Natural killer cell (primary cell): ENCODE measurements around the gene ANKS3. TPM values are rescaled to one million over a fixed set of nuclear protein-coding genes. Genes with fewer than 3 reads are reported as not detected.

Experiments used
- ATAC-seq, 3 donors: fragments of 150-1000 bp in 2 of 3; fragments of 200-7000 bp in 1 of 3; cut with Tn5 transposase; 1 replicate in 1 of 3; 2 replicates in 2 of 3; pipeline ENCODE4 v1.10.0; 2021; ENCODE audit warnings: mild to moderate bottlenecking in 2 of 3, moderate library complexity in 2 of 3
- DNase-seq, 2 donors: peaks; one replicate each; pipeline versions ENCODE4 v3.0.0 to v3.0.0-alpha.2; 2013 to 2021; ENCODE audit warnings: mixed read lengths in 1 of 2
- H3K27ac ChIP-seq: one replicate; pipeline ENCODE4 v1.5.1; 2013; ENCODE audit warnings: mild to moderate bottlenecking, low read length
- H3K27me3 ChIP-seq: one replicate; pipeline ENCODE4 v1.6.1; 2013; ENCODE audit warnings: low read length; ENCODE audit not compliant: control insufficient read depth, insufficient read depth
- H3K36me3 ChIP-seq: one replicate; pipeline ENCODE4 v1.6.1; 2013; ENCODE audit warnings: low read length; ENCODE audit not compliant: control insufficient read depth, insufficient read depth
- H3K4me1 ChIP-seq: one replicate; pipeline ENCODE4 v1.6.1; 2013; ENCODE audit warnings: low read length; ENCODE audit not compliant: control insufficient read depth, insufficient read depth
- H3K4me3 ChIP-seq: one replicate; pipeline ENCODE4 v1.5.1; 2013; ENCODE audit warnings: low read length
- H3K9me3 ChIP-seq: one replicate; pipeline ENCODE4 v1.6.1; 2013; ENCODE audit warnings: low read length; ENCODE audit not compliant: control insufficient read depth, insufficient read depth
- H3K27ac Mint-ChIP-seq, 2 donors: one replicate each; pipeline ENCODE4 v1.8.0; 2022; ENCODE audit warnings: mild to moderate bottlenecking in 2 of 2, mixed read lengths in 2 of 2, moderate library complexity in 1 of 2
- H3K27me3 Mint-ChIP-seq, 2 donors: one replicate each; pipeline ENCODE4 v1.8.0; 2022; ENCODE audit warnings: low read depth in 2 of 2, mixed read lengths in 2 of 2
- H3K36me3 Mint-ChIP-seq: one replicate; pipeline ENCODE4 v1.8.0; 2022; ENCODE audit warnings: mixed read lengths
- H3K4me1 Mint-ChIP-seq, 2 donors: one replicate each; pipeline ENCODE4 v1.8.0; 2022; ENCODE audit warnings: mixed read lengths in 2 of 2
- H3K4me3 Mint-ChIP-seq: one replicate; pipeline ENCODE4 v1.8.0; 2022; ENCODE audit warnings: mild to moderate bottlenecking, moderate library complexity, mixed read lengths
- H3K9me3 Mint-ChIP-seq, 2 donors: one replicate each; pipeline ENCODE4 v1.8.0; 2022; ENCODE audit warnings: mixed read lengths in 2 of 2
- CTCF ChIP-seq: fragments of 200-600 bp; IDR thresholded peaks from one replicate; pipeline ENCODE4 v1.8.0; 2022; ENCODE audit warnings: antibody characterized with exemption
- WGBS: methylation state at CpG from one replicate; pipeline ENCODE4 v1.1.7; 2013; ENCODE audit warnings: missing lambda C conversion rate; ENCODE audit not compliant: insufficient coverage; 5-methylcytosine and 5-hydroxymethylcytosine counted together
- intact Hi-C: fragments of 100-400 bp; cut with micrococcal nuclease; formaldehyde crosslinking; loops from one replicate; pipeline ENCODE4 v1.14.2; 2022
- total RNA-seq, 4 donors: library from RNA; stranded (reverse); fragments of 120-200 nt in 1 of 4; gene quantifications; one replicate each; pipeline versions ENCODE4 v1.2.3 to v1.2.4, GENCODE V29; 2013 to 2022

ANKS3 gene
- total RNA-seq, 3 donors from 2014 or later (not counting 1 experiment from before 2014, with no cell fraction given): 19.7 to 20.8 (median 20.5) TPM

DNA sequence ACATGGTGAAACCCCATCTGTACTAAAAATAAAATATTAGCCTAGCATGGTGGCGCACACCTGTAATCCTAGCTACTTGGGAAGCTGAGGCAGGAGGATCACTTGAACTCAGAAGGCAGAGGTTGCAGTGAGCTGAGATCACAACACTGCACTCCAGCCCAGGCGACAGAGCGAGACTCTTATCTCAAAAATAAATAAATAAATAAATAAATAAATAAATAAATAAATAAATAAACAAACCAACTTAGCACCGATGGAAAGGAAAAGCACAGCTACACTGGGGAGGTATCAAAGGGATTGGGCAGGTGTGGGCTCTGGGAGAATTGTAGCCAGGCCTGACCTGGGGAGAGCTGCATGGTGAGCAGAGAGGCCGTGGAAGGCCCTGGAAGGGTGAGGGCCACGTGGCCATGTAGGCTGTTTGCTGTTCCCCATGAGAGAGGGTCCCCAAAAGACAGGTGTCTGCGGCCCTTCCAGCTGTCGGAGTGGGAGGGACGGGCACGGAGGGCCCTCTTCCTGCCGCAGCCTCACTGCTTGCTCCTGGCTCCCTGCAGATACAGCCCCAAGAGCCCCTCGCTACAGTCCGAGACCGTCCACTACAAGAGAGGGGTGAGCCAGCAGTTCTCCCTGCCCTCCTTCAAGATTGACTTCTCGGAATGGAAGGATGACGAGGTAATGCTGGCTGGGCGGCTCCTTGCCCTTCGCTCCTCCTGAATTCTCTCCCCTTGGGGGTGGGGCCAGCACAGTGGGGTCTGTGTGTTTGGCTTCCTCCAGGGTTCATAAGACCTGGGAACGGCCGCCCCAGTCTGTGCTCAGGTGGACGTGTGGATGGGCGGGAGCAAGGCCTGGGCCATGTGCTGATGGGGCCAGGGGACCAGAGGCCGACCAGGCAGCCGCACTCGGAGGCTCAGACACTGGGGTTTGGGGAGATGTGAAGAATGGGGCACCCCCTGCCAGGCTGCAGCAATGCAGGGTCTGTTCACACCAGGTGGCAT lies 77.1 kb downstream of the ANKS3 start:
- WGBS: 98% methylated on average over 23 of the region's 25 CpGs
- Histone ChIP-seq H3K36me3 (peaks cover 48% of the 10 kb centered on the region), H3K4me1 (peaks cover 27% of the 10 kb centered on the region), H3K9me3 (no peaks in the 10 kb centered on the region), H3K27ac (no peak overlapping the region), H3K4me3 (no peak overlapping the region), H3K27me3 (no peaks in the 10 kb centered on the region)
- H3K4me1 Mint-ChIP-seq: peaks cover 16 to 18% of the 10 kb centered on the region in 2 donors
- ATAC-seq (no peak), DNase-seq (no peak)
- no peaks in the 10 kb centered on the region for H3K9me3 Mint-ChIP-seq
- H3K27me3 Mint-ChIP-seq: no peaks in the 10 kb centered on the region
- no peak overlapping the region for H3K27ac Mint-ChIP-seq
- intact Hi-C loops: no loop called here
- H3K36me3 Mint-ChIP-seq: no peaks in the 10 kb centered on the region
- TF ChIP-seq CTCF: no peak
- H3K4me3 Mint-ChIP-seq: no peak overlapping the region

GRCh38 chr16:4656221-4656620 lies 77.8 kb downstream of the ANKS3 start:
- Mint-ChIP-seq H3K4me3 (no peak overlapping the region), H3K36me3 (no peaks in the 10 kb centered on the region), H3K4me1 (peaks cover 16 to 19% of the 10 kb centered on the region in 2 donors), H3K27me3 (no peaks in the 10 kb centered on the region), H3K9me3 (no peaks in the 10 kb centered on the region), H3K27ac (no peak overlapping the region)
- WGBS: 95% methylated on average over 12 of the region's 12 CpGs
- H3K9me3 ChIP-seq: no peaks in the 10 kb centered on the region
- H3K4me1 ChIP-seq: peaks cover 22% of the 10 kb centered on the region
- DNase-seq (no peak), ATAC-seq (no peak)
- H3K27ac ChIP-seq: no peak overlapping the region
- TF ChIP-seq CTCF: no peak
- H3K36me3 ChIP-seq: peaks cover 54% of the 10 kb centered on the region
- no peaks in the 10 kb centered on the region for H3K27me3 ChIP-seq
- no peak overlapping the region for H3K4me3 ChIP-seq
- intact Hi-C loops: no loop called here

DNA sequence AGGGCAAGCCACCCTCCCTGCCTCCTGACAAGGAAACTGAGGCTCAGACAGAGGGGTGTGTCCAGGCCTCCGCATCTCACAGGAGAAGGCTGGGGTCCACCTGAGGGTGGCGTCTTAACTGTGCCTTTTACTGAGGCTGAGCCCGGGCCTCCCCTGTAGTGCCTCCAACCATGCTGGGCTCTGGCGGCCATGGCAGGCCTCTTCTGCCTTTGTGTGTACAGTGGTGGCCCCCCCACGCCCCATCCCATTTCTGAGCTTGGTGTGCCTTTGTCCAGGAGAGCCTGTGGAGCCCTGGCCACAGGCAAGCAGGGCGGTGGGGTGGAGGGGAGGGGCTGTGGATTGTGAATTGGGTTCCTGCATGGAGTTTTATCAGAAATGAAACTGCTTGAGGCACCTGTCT lies 78.3 kb downstream of the ANKS3 start:
- no peaks in the 10 kb centered on the region for H3K9me3 Mint-ChIP-seq
- no peaks in the 10 kb centered on the region for H3K36me3 Mint-ChIP-seq
- no peak for ATAC-seq
- no peak for TF ChIP-seq CTCF
- Histone ChIP-seq H3K4me3 (no peak overlapping the region), H3K27me3 (no peaks in the 10 kb centered on the region), H3K4me1 (peaks cover 18% of the 10 kb centered on the region), H3K9me3 (no peaks in the 10 kb centered on the region), H3K36me3 (peaks cover 54% of the 10 kb centered on the region), H3K27ac (no peak overlapping the region)
- intact Hi-C loops: no loop called here
- no peak overlapping the region for H3K27ac Mint-ChIP-seq
- DNase-seq: no peak
- peaks cover 12 to 19% of the 10 kb centered on the region in 2 donors for H3K4me1 Mint-ChIP-seq
- no peak overlapping the region for H3K4me3 Mint-ChIP-seq
- 95% methylated on average over 6 of the region's 6 CpGs for WGBS
- H3K27me3 Mint-ChIP-seq: no peaks in the 10 kb centered on the region
